ENCODE results near the gene CLDN6.
A peak's percentile ranks its signal among the peaks of the same experiment; 100 is the strongest.

Gene CLDN6

GRCh38 chr16:3003582-3004270 is 14.3 kb downstream of the CLDN6 start:
- H3K36me3 ChIP-seq (ENCODE audit: control insufficient read depth, insufficient read depth, low read length), result no peaks in the 10 kb centered on the region
- TF ChIP-seq, protein P1, sequence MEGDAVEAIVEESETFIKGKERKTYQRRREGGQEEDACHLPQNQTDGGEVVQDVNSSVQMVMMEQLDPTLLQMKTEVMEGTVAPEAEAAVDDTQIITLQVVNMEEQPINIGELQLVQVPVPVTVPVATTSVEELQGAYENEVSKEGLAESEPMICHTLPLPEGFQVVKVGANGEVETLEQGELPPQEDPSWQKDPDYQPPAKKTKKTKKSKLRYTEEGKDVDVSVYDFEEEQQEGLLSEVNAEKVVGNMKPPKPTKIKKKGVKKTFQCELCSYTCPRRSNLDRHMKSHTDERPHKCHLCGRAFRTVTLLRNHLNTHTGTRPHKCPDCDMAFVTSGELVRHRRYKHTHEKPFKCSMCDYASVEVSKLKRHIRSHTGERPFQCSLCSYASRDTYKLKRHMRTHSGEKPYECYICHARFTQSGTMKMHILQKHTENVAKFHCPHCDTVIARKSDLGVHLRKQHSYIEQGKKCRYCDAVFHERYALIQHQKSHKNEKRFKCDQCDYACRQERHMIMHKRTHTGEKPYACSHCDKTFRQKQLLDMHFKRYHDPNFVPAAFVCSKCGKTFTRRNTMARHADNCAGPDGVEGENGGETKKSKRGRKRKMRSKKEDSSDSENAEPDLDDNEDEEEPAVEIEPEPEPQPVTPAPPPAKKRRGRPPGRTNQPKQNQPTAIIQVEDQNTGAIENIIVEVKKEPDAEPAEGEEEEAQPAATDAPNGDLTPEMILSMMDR (IDR thresholded peaks at IDR 0.05; ENCODE audit: insufficient read depth, low read length, poor library complexity, severe bottlenecking), result peak; percentile 69
- H3K27me3 ChIP-seq (replicated peaks; ENCODE audit: control insufficient read depth, insufficient read depth, low read length), result no peaks in the 10 kb centered on the region; the same call in 1 of the 2 replicates
- no peak overlapping the region for H3K4me3 ChIP-seq (replicated peaks; ENCODE audit: low read depth, low read length)
- peak; percentile 98 for DNase-seq (ENCODE audit: extremely low read depth, insufficient read length)

DNA sequence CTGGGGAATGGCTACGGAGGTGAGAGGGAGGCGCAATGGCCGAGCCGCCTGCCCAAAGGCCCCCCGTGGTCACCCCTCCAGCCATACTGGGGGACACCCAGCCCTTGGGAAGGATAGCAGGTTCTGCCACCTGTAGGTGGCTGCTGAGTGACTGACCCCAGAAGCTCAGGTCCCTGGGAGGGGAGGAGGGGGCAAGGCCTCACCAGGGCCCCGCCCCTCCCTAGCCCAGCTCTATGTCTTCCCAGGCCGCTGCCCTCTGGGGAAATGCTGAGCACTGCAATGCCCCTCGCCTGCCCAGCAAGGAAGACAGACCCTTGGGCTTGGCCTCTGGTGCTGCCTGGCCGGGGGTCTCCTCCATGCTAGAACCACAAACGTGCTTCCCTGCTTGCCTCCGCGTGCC is 16.7 kb downstream of the CLDN6 start:
- Histone ChIP-seq H3K4me3 (replicated peaks; ENCODE audit: low read depth, low read length) (no peak overlapping the region), H3K27me3 (replicated peaks; ENCODE audit: control insufficient read depth, insufficient read depth, low read length) (peaks cover 1% of the 10 kb centered on the region), H3K36me3 (ENCODE audit: control insufficient read depth, insufficient read depth, low read length) (no peaks in the 10 kb centered on the region)
- no peak for DNase-seq (ENCODE audit: extremely low read depth, insufficient read length)
- TF ChIP-seq, protein P1 (IDR thresholded peaks at IDR 0.05; ENCODE audit: insufficient read depth, low read length, poor library complexity, severe bottlenecking), result no peak

DNA sequence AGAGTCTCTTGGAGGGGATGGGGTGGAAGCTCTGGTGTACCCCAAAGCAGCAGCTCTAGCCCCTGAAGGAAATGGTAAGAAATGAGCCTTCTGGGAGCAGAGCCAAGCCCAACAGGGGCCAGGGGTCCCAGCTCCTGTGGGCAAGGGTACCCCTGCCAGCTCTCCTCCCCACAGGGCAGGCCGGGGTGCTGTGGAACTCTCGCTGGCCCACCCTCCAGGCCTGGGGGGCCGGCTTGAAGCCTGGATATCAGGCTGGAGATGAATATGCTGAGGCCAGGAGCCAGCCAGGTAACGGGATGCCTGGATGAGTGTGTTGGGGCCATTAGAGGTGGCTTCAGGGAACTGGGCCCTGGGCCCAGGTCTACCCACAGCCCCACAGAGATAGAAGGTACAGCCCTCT is 17.4 kb downstream of the CLDN6 start:
- Histone ChIP-seq H3K36me3 (ENCODE audit: control insufficient read depth, insufficient read depth, low read length) (no peaks in the 10 kb centered on the region), H3K4me3 (replicated peaks; ENCODE audit: low read depth, low read length) (no peak overlapping the region), H3K27me3 (replicated peaks; ENCODE audit: control insufficient read depth, insufficient read depth, low read length) (peaks cover 1% of the 10 kb centered on the region)
- TF ChIP-seq, protein P1 (IDR thresholded peaks at IDR 0.05; ENCODE audit: insufficient read depth, low read length, poor library complexity, severe bottlenecking), result no peak
- no peak for DNase-seq (ENCODE audit: extremely low read depth, insufficient read length)

- DNase-seq (ENCODE audit: extremely low read depth, insufficient read length), result no peak
- TF ChIP-seq, protein P1 (IDR thresholded peaks at IDR 0.05; ENCODE audit: insufficient read depth, low read length, poor library complexity, severe bottlenecking), result no peak
- Histone ChIP-seq H3K4me3 (replicated peaks; ENCODE audit: low read depth, low read length) (no peak overlapping the region), H3K36me3 (ENCODE audit: control insufficient read depth, insufficient read depth, low read length) (no peaks in the 10 kb centered on the region), H3K27me3 (replicated peaks; ENCODE audit: control insufficient read depth, insufficient read depth, low read length) (peaks cover 1% of the 10 kb centered on the region)
Measured at GRCh38 chr16:2999929-3000328, 18.1 kb downstream of the CLDN6 start.

DNA sequence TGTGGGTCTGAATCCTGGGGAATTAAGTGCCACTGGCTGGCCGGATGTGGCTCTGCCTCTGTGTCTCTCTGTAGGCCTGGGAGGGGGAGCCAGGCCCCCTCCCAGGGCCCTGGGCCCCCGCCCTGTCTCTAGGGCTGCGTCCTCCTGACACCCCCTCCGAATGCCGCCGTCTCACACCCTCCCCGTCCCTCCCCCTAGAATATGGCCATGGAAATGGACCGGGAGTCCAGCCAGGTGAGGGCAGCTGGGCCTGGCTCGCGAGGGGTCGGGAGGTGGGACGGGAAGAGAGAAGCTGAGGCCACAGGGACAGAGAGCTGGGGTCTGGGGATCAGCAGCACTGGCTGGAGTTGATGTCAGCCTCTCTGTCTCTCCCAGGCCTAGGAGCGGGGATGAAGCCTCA is 21.7 kb downstream of the CLDN6 start:
- TF ChIP-seq, protein P1 (IDR thresholded peaks at IDR 0.05; ENCODE audit: insufficient read depth, low read length, poor library complexity, severe bottlenecking), result no peak
- Histone ChIP-seq H3K36me3 (ENCODE audit: control insufficient read depth, insufficient read depth, low read length) (no peaks in the 10 kb centered on the region), H3K27me3 (replicated peaks; ENCODE audit: control insufficient read depth, insufficient read depth, low read length) (peaks cover 1% of the 10 kb centered on the region), H3K4me3 (replicated peaks; ENCODE audit: low read depth, low read length) (no peak overlapping the region)
- DNase-seq (ENCODE audit: extremely low read depth, insufficient read length), result no peak

Data from GM06990 (cell line).